K562 (cell line): ENCODE data around the gene PHLDB2. TPM values are rescaled to one million over a fixed set of nuclear protein-coding genes. Genes with fewer than 3 reads are reported as not detected.
A peak's percentile ranks its signal among the peaks of the same experiment; 100 is the strongest.

Source experiments
- ATAC-seq: fragments of 200-7000 bp; cut with Tn5 transposase; 3 replicates; pipeline ENCODE4 v1.9.1; 2020; ENCODE audit warnings: moderate library complexity
- BruUV-seq: library from RNA; stranded (reverse); fragments of 400-500 nt; replicated peaks from 2 replicates; lab custom pipeline; 2021; lab: Mats Ljungman, UMichigan
- CTCF ChIA-PET: fragments of 300-600 bp; formaldehyde crosslinking; extraction: SDS; loops from one replicate; lab custom pipeline; 2021; ENCODE audit warnings: low intra/inter-chr PET ratio; lab: Yijun Ruan, JAX
- POLR2A ChIA-PET: fragments of 300-600, 350-650 bp; sonication (Branson Sonifier 250); formaldehyde crosslinking; extraction: SDS; loops from one replicate; lab custom pipeline; 2021; ENCODE audit warnings: antibody characterized with exemption, inconsistent platforms; lab: Yijun Ruan, JAX
- DNase-seq, 4 experiments: peaks; one replicate each; pipeline versions ENCODE4 v3.0.0 to v3.0.0-alpha.2; 2011 to 2018; ENCODE audit warnings: low spot score in 3 of 4, mixed read lengths in 3 of 4; ENCODE audit errors: extremely low read depth in 1 of 4
- FAIRE-seq: peaks from 2 replicates; lab custom pipeline; 2011; peaks lifted over from hg19 to GRCh38; lab: Jason Lieb, UNC
- H2AFZ ChIP-seq: 2 replicates; pipeline ENCODE4 v1.6.0; 2011; ENCODE audit warnings: low read depth, low read length, control low read depth, inconsistent platforms
- H3K27ac ChIP-seq: fragments of 200-600 bp; 3 replicates; pipeline ENCODE4 v1.8.0; 2011; ENCODE audit warnings: low read depth, mild to moderate bottlenecking, control low read depth, inconsistent platforms, low read length, moderate library complexity, mixed read lengths; ENCODE audit errors: extremely low read depth
- H3K27me3 ChIP-seq, 2 experiments: fragments of 300-600 bp in 1 of 2; 2 replicates in 1 of 2; 3 replicates in 1 of 2; pipeline versions ENCODE4 v1.6.0 to v1.8.0; 2011; ENCODE audit warnings: inconsistent platforms in 2 of 2, low read length in 2 of 2, mild to moderate bottlenecking in 1 of 2, mixed read lengths in 1 of 2, moderate library complexity in 1 of 2; ENCODE audit not compliant: control insufficient read depth in 2 of 2, insufficient read depth in 2 of 2
- H3K36me3 ChIP-seq: fragments of 300-600 bp; 3 replicates; pipeline ENCODE4 v1.8.0; 2011; ENCODE audit warnings: mild to moderate bottlenecking, low read length, inconsistent platforms; ENCODE audit not compliant: control insufficient read depth, insufficient read depth
- H3K4me1 ChIP-seq, 2 experiments: fragments of 200-600 bp in 1 of 2; replicated peaks in 1 of 2; 2 replicates in 1 of 2; 3 replicates in 1 of 2; pipeline versions ENCODE4 v1.5.1 to v1.8.0; 2011; ENCODE audit warnings: inconsistent platforms in 2 of 2, low read length in 2 of 2, mild to moderate bottlenecking in 1 of 2, mixed read lengths in 1 of 2, moderate library complexity in 1 of 2; ENCODE audit not compliant: control insufficient read depth in 2 of 2, insufficient read depth in 2 of 2
- H3K4me2 ChIP-seq: 2 replicates; pipeline ENCODE4 v1.6.1; 2011; ENCODE audit warnings: low read length, control low read depth, inconsistent platforms, mixed read lengths; ENCODE audit not compliant: insufficient read depth
- H3K4me3 ChIP-seq: fragments of 200-600 bp; sonication (generic), shearing (Covaris generic); 2 replicates; pipeline ENCODE4 v1.5.1; 2016; ENCODE audit warnings: control low read depth, inconsistent platforms
- H3K79me2 ChIP-seq: fragments of 200-600 bp; 3 replicates; pipeline ENCODE4 v1.8.0; 2011; ENCODE audit warnings: low read length, inconsistent platforms; ENCODE audit not compliant: control insufficient read depth, insufficient read depth
- H3K9ac ChIP-seq, 2 experiments: 2 replicates each; pipeline versions ENCODE4 v1.6.0 to v1.6.1; 2011; ENCODE audit warnings: low read depth in 2 of 2, low read length in 2 of 2, control low read depth in 1 of 2, inconsistent platforms in 1 of 2, mild to moderate bottlenecking in 1 of 2, mixed read lengths in 1 of 2; ENCODE audit not compliant: insufficient read depth in 1 of 2
- H3K9me1 ChIP-seq: one replicate; pipeline ENCODE4 v1.6.0; 2011; ENCODE audit warnings: inconsistent platforms, mild to moderate bottlenecking, low read length, moderate library complexity; ENCODE audit not compliant: control insufficient read depth, insufficient read depth
- H3K9me3 ChIP-seq: replicated peaks from 2 replicates; pipeline ENCODE4 v1.5.1; 2011; ENCODE audit warnings: low read depth, low read length, inconsistent platforms; ENCODE audit not compliant: control insufficient read depth, insufficient read depth
- H4K20me1 ChIP-seq: replicated peaks from 2 replicates; pipeline ENCODE4 v1.6.1; 2011; ENCODE audit warnings: low read length, inconsistent platforms, mixed read lengths; ENCODE audit not compliant: control insufficient read depth, insufficient read depth
- CEBPG ChIP-seq, 3 experiments: fragments of 200-800 bp in 1 of 3; sonication (Bioruptor generic) in 1 of 3; sonication (generic) in 1 of 3; formaldehyde crosslinking in 1 of 3; IDR thresholded peaks in 2 of 3; conservative IDR thresholded peaks in 1 of 3; 2 replicates each; pipeline versions ENCODE4 v1.6.1 to v1.8.0; 2016 to 2022; ENCODE audit warnings: missing compliant biosample characterization in 2 of 3, missing genetic modification characterization in 2 of 3, mild to moderate bottlenecking in 1 of 3, missing genetic modification reagents in 1 of 3
- IFI16 ChIP-seq: fragments of 250-450 bp; sonication (Bioruptor Pico); IDR thresholded peaks from 2 replicates; pipeline ENCODE4 v2.1.2; 2022; ENCODE audit warnings: mild to moderate bottlenecking, inconsistent platforms
- MBD2 ChIP-seq: sonication (generic); IDR thresholded peaks from 2 replicates; pipeline ENCODE4 v1.6.1; 2016; ENCODE audit warnings: low read depth, borderline replicate concordance
- MEIS2 ChIP-seq: fragments of 450-650 bp; IDR thresholded peaks from 2 replicates; pipeline ENCODE4 v1.6.1; 2014; ENCODE audit warnings: mild to moderate bottlenecking; ENCODE audit not compliant: partially characterized antibody
- POLR2B ChIP-seq: fragments of 450-650 bp; IDR thresholded peaks from 2 replicates; pipeline ENCODE4 v1.6.1; 2018; ENCODE audit warnings: low read depth; ENCODE audit not compliant: partially characterized antibody
- RBFOX2 ChIP-seq: fragments of 200-400 bp; formaldehyde crosslinking; IDR thresholded peaks from 2 replicates; pipeline ENCODE4 v1.6.1; 2017; ENCODE audit warnings: low read depth, mild to moderate bottlenecking, low read length, moderate library complexity
- SAP30 ChIP-seq: fragments of 200-600 bp; sonication (generic); IDR thresholded peaks from 2 replicates; pipeline ENCODE4 v1.6.1; 2012; ENCODE audit warnings: borderline replicate concordance, low read depth, mild to moderate bottlenecking, moderate library complexity, low read length, control low read depth, inconsistent platforms; ENCODE audit not compliant: insufficient read depth, poor library complexity, severe bottlenecking
- SP2 ChIP-seq: IDR thresholded peaks from 2 replicates; pipeline ENCODE4 v1.6.1; 2011; ENCODE audit warnings: mild to moderate bottlenecking, low read depth, low read length, moderate library complexity; ENCODE audit not compliant: poor library complexity, severe bottlenecking; ENCODE audit errors: extremely low read depth
- SPI1 ChIP-seq: IDR thresholded peaks from 2 replicates; pipeline ENCODE4 v1.6.1; 2011; ENCODE audit warnings: low read depth, low read length, control low read depth, borderline replicate concordance
- ZNF436 ChIP-seq: fragments of 250-450, 450-650 bp; sonication (Bioruptor Pico); formaldehyde crosslinking; IDR thresholded peaks from 2 replicates; pipeline ENCODE4 v1.7.0; 2020; ENCODE audit warnings: mild to moderate bottlenecking
- WGBS: fragments of 100-300 bp; shearing (Covaris generic); methylation state at CpG from one replicate; pipeline ENCODE4 v1.1.6; 2016; ENCODE audit warnings: low coverage, mixed read lengths; ENCODE audit not compliant: insufficient coverage; ENCODE audit errors: missing lambda C conversion rate; 5-methylcytosine and 5-hydroxymethylcytosine counted together
- in situ Hi-C: fragments of 300-500 bp; cut with MboI; formaldehyde crosslinking; loops from 4 replicates; pipeline ENCODE4 v1.15.0; 2018; ENCODE audit warnings: inconsistent platforms, mixed read lengths
- intact Hi-C: fragments of 100-400 bp; cut with micrococcal nuclease; formaldehyde crosslinking; loops from 2 replicates; pipeline ENCODE4 v1.14.2; 2022
- polyA plus RNA-seq, 8 experiments: library from polyadenylated mRNA; depleted of rRNA in 4 of 8; stranded (reverse) in 5 of 8; unstranded in 3 of 8; fragments of >200 nt; fragmentation: Nextera tagmentation in 2 of 8; fragmentation: Illumina TruSeq in 1 of 8; extraction: Ambion mirVana in 2 of 8; extraction: Trizol in 1 of 8; gene quantifications; 2 replicates each; pipeline versions ENCODE4 v1.2.1 to v1.2.3, GENCODE V29; 2011 to 2014; ENCODE audit warnings: inconsistent platforms in 1 of 8, missing spikeins in 1 of 8
- total RNA-seq, 7 experiments: library from RNA; depleted of rRNA in 6 of 7; stranded (reverse); fragments of >200 nt in 6 of 7; fragmentation: Illumina TruSeq in 2 of 7; extraction: Trizol in 2 of 7; gene quantifications; 2 replicates each; pipeline versions ENCODE4 v1.2.1 to v1.2.3, GENCODE V29; 2011 to 2021; ENCODE audit warnings: low replicate concordance in 1 of 7
- TF ChIP-seq, protein P1 (sequence below): fragments of 250-450 bp; sonication (Bioruptor Pico); IDR thresholded peaks from 2 replicates; pipeline ENCODE4 v1.8.0; 2022; ENCODE audit warnings: inconsistent platforms

Gene PHLDB2
- total and polyA plus RNA-seq, 9 of the 15 experiments (the other 6 are each of a cell fraction or from before 2014, with no cell fraction given): 0.04 TPM; not detected in 8

DNA sequence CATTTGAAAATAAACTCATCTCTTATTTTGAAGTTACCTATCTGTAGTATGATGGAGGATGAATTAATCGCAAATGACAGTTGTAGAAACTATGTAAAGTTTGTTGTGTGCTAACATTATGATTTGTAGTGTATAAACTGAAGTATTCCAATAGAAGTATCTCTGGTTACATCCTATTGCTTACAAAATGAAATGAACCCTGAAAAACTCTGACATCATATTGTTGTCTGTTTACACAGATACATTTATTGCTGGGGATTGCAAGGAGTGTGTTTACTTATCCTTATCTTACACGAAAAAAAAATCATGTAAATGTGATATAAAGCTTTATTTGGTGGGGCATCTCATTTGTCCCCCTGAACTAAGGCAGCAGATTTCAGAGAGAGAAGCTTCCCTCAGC is 117.2 kb downstream of the PHLDB2 start:
- H3K4me2 ChIP-seq: no peak overlapping the region
- H3K27me3 ChIP-seq: peaks cover 0 to 2% of the 10 kb centered on the region in 2 experiments; a peak in 3 of 5 replicates
- intact Hi-C loops: no loop called here
- in situ Hi-C loops: no loop called here
- no peak overlapping the region for H3K9ac ChIP-seq
- peaks cover 21% of the 10 kb centered on the region for H3K79me2 ChIP-seq
- TF ChIP-seq ZNF436 (CRISPR knock-in tag): no peak
- TF ChIP-seq CEBPG (CRISPR knock-in tag; IDR thresholded peaks at IDR 0.05): no peak
- TF ChIP-seq CEBPG (tag; conservative IDR thresholded peaks at IDR 0.05 in 1 of 2, IDR thresholded peaks at IDR 0.05 in 1 of 2): 0 out of 4 replicates have a peak, but pooled peaks of 1 of the 2 experiments have one; percentile 28
- H3K9me3 ChIP-seq: no peaks in the 10 kb centered on the region
- no peak overlapping the region for H3K27ac ChIP-seq
- H3K4me1 ChIP-seq: no peaks in the 10 kb centered on the region; a peak in 2 of 5 replicates
- POLR2A ChIA-PET: no interaction called here
- 0% methylated on average over 2 of the region's 2 CpGs for WGBS
- BruUV-seq: no TSS peak
- no peak overlapping the region for H3K4me3 ChIP-seq
- FAIRE-seq (no peak), DNase-seq (no peak), ATAC-seq (no peak)
- no peaks in the 10 kb centered on the region for H4K20me1 ChIP-seq
- H2AFZ ChIP-seq: no peak overlapping the region
- H3K9me1 ChIP-seq: no peaks in the 10 kb centered on the region
- no peaks in the 10 kb centered on the region for H3K36me3 ChIP-seq
- CTCF ChIA-PET: no interaction called here

DNA sequence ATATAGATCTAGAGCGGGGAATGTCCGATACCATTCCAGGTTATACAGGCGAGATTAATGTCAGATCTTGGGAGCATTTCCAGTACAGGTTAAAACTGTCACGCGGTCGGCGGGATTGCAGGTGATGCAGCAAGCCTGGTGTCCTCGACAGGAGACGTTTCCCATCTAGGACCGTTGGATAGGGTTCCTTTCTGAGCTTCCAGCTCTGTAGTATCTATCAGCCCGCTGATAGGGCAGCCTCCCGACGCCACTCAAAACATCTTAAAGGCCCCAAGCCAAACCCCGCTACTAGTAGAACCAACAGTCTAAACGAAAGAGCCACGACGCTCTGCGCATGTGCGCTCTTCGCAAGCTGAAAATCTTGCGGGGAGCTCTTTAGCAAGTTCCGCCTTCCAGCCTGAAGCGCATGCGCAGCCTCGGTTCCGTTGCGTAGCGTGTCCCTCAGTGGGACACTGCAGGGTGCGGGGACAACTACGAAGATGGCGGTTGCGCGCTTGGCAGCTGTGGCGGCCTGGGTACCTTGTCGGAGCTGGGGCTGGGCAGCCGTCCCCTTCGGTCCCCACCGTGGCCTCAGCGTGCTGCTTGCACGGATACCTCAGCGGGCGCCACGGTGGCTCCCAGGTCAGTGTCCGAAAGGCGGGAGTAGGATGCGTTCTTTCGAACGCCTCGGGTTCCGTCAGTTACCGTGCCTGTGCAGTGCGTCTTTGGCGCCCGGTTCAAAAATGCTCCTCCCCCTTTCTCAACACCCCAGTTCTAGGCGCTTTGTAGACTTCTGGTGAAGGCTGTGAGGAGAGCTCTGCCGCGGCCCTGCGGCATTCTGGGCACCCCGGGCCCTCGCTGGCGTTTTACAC is 119.7 kb downstream of the PHLDB2 start, which contains the start of gene ABHD10:
Gene ABHD10 (plus strand): TSS at position 444 of the 851 bp plus-strand sequence. CDS start 36 bp downstream, at position 480.
- ATAC-seq: peak; percentile 98
- in situ Hi-C loops: no loop called here
- no peaks in the 10 kb centered on the region for H4K20me1 ChIP-seq
- H3K36me3 ChIP-seq: peaks cover 8% of the 10 kb centered on the region; the same call in 1 of the 3 replicates
- ChIA-PET POLR2A (interaction anchor here (0.6 to 2.4 kb wide), 8 partner anchors 9 to 206 kb away, joined by 3 to 10 read pairs (median 4); no protein-coding TSS in a partner anchor), CTCF (no interaction called here)
- peak within 1 kb of the TSS; percentile 88 for H2AFZ ChIP-seq
- peaks cover 25% of the 10 kb centered on the region for H3K79me2 ChIP-seq
- FAIRE-seq: peak; percentile 94
- peak within 1 kb of the TSS; percentile 55 for H3K4me3 ChIP-seq
- H3K4me2 ChIP-seq: peak within 1 kb of the TSS; percentile 81
- no peaks in the 10 kb centered on the region for H3K9me3 ChIP-seq
- intact Hi-C loops: no loop called here
- peaks cover 0 to 2% of the 10 kb centered on the region in 2 experiments; a peak in 1 of 5 replicates for H3K27me3 ChIP-seq
- 12% methylated on average over 50 of the region's 61 CpGs for WGBS
- H3K4me1 ChIP-seq: no peaks in the 10 kb centered on the region; a peak in 2 of 5 replicates
- peak within 1 kb of the TSS; percentile 72 to 95 for H3K9ac ChIP-seq
- no peaks in the 10 kb centered on the region for H3K9me1 ChIP-seq
- TSS peak; percentile 63 for BruUV-seq
- DNase-seq: peak; percentile 77 to 95 (median 86)
- peak within 1 kb of the TSS; percentile 65 for H3K27ac ChIP-seq
- TF ChIP-seq SAP30 (peak; percentile 57), RBFOX2 (peak; percentile 92), IFI16 (no peak), SP2 (no peak), POLR2B (peak; percentile 77), MBD2 (0 out of 2 replicates have a peak, but pooled peaks have one; percentile 44), SPI1 (no peak), MEIS2 (peak; percentile 86)
- TF ChIP-seq, protein P1, sequence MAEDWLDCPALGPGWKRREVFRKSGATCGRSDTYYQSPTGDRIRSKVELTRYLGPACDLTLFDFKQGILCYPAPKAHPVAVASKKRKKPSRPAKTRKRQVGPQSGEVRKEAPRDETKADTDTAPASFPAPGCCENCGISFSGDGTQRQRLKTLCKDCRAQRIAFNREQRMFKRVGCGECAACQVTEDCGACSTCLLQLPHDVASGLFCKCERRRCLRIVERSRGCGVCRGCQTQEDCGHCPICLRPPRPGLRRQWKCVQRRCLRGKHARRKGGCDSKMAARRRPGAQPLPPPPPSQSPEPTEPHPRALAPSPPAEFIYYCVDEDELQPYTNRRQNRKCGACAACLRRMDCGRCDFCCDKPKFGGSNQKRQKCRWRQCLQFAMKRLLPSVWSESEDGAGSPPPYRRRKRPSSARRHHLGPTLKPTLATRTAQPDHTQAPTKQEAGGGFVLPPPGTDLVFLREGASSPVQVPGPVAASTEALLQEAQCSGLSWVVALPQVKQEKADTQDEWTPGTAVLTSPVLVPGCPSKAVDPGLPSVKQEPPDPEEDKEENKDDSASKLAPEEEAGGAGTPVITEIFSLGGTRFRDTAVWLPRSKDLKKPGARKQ (CRISPR knock-in tag): 0 out of 2 replicates have a peak, but pooled peaks have one; percentile 63
